ENCODE measurements around the gene ZFAND3. TPM values are rescaled to one million over a fixed set of nuclear protein-coding genes. Genes with fewer than 3 reads are reported as not detected.

Gene ZFAND3
- polyA plus RNA-seq, 2 of the 4 experiments (the other 2 are of a cell fraction), result 12.0 to 50.0 TPM

- Histone ChIP-seq H3K4me1 (no peaks in the 10 kb centered on the region), H3K4me2 (no peak overlapping the region), H3K9me3 (no peaks in the 10 kb centered on the region), H3K27ac (no peak overlapping the region), H3K4me3 (no peak overlapping the region)
- 100% methylated on average over 2 of the region's 2 CpGs for WGBS (ENCODE audit: missing lambda C conversion rate)
- ChIA-PET POLR2A (no interaction called here), CTCF (interaction anchor here (1.1 to 1.4 kb wide), 2 partner anchors 10 to 12 kb away, joined by 3 read pairs; no protein-coding TSS in a partner anchor)
- TF ChIP-seq FOSL2 (IDR thresholded peaks at IDR 0.05) (no peak), FOSL2 (CRISPR knock-in tag; IDR thresholded peaks at IDR 0.05) (no peak), SMC3 (IDR thresholded peaks at IDR 0.05) (no peak), RARB (CRISPR knock-in tag; IDR thresholded peaks at IDR 0.05) (no peak)
- no peak for FAIRE-seq
- no peak for DNase-seq (ENCODE audit: low read depth in 1 of 2, low spot score in 1 of 2)
- no peak for ATAC-seq
These were observed 295.6 kb downstream of the ZFAND3 start for GRCh38 chr6:38114976-38115625.

GRCh38 chr6:38115626-38116008 lies 296.1 kb downstream of the ZFAND3 start:
- no peak for FAIRE-seq
- no peak for ATAC-seq
- TF ChIP-seq ZC3H11A (IDR thresholded peaks at IDR 0.05) (no peak), JUNB (IDR thresholded peaks at IDR 0.05) (no peak), NFE2L2 (conservative IDR thresholded peaks at IDR 0.05; ENCODE audit: low read length) (no peak), BCL3 (IDR thresholded peaks at IDR 0.05) (no peak), ZNF302 (CRISPR knock-in tag; IDR thresholded peaks at IDR 0.05) (no peak), ESRRA (IDR thresholded peaks at IDR 0.05; ENCODE audit: borderline replicate concordance, low read length) (no peak), RNF2 (IDR thresholded peaks at IDR 0.05; ENCODE audit: borderline replicate concordance, low read depth) (no peak), MAFK (IDR thresholded peaks at IDR 0.05; ENCODE audit: partially characterized antibody) (no peak), POLR2A (IDR thresholded peaks at IDR 0.05; ENCODE audit: low read length) (no peak), MAZ (IDR thresholded peaks at IDR 0.05; ENCODE audit: borderline replicate concordance, low read depth, low read length) (no peak)
- DNase-seq (ENCODE audit: low read depth in 1 of 2, low spot score in 1 of 2), result no peak
- ChIA-PET POLR2A (no interaction called here), CTCF (interaction anchor here (0.6 to 1.4 kb wide), 3 partner anchors 10 to 299 kb away, joined by 3 read pairs; no protein-coding TSS in a partner anchor)
- H3K4me2 ChIP-seq, result no peak overlapping the region
- no peaks in the 10 kb centered on the region for H3K9me3 ChIP-seq
- no peak overlapping the region for H3K27ac ChIP-seq
- 78% methylated on average over 3 of the region's 3 CpGs for WGBS (ENCODE audit: missing lambda C conversion rate)
- no peaks in the 10 kb centered on the region for H3K4me1 ChIP-seq
- H3K4me3 ChIP-seq, result no peak overlapping the region

GRCh38 chr6:38116248-38116647 lies 296.7 kb downstream of the ZFAND3 start:
- WGBS (ENCODE audit: missing lambda C conversion rate), result 93% methylated on average over 6 of the region's 6 CpGs
- ChIA-PET POLR2A (no interaction called here), CTCF (interaction anchor here (0.6 to 1.4 kb wide), 3 partner anchors 9 to 299 kb away, joined by 3 read pairs; no protein-coding TSS in a partner anchor)
- no peak for TF ChIP-seq CBX8 (IDR thresholded peaks at IDR 0.05)
- Histone ChIP-seq H3K4me3 (no peak overlapping the region), H3K9me3 (no peaks in the 10 kb centered on the region), H3K4me2 (no peak overlapping the region), H3K27ac (no peak overlapping the region), H3K4me1 (no peaks in the 10 kb centered on the region)
- ATAC-seq (no peak), DNase-seq (ENCODE audit: low read depth in 1 of 2, low spot score in 1 of 2) (no peak), FAIRE-seq (no peak)

GRCh38 chr6:38117281-38117680 lies 297.8 kb downstream of the ZFAND3 start:
- ATAC-seq (no peak), DNase-seq (ENCODE audit: low read depth in 1 of 2, low spot score in 1 of 2) (no peak), FAIRE-seq (no peak)
- no peak overlapping the region for H3K27ac ChIP-seq
- H3K4me2 ChIP-seq, result no peak overlapping the region
- H3K4me1 ChIP-seq, result no peaks in the 10 kb centered on the region
- H3K4me3 ChIP-seq, result no peak overlapping the region
- WGBS (ENCODE audit: missing lambda C conversion rate), result 88% methylated on average over 1 of the region's 1 CpG
- POLR2A ChIA-PET, result no interaction called here
- CTCF ChIA-PET, result interaction anchor here (0.6 kb wide), 2 partner anchors 80 to 588 kb away, joined by 4 read pairs; no protein-coding TSS in a partner anchor
- no peaks in the 10 kb centered on the region for H3K9me3 ChIP-seq
- TF ChIP-seq ZC3H11A (IDR thresholded peaks at IDR 0.05), result no peak
- no peak for TF ChIP-seq KDM5A (IDR thresholded peaks at IDR 0.05)
- no peak for TF ChIP-seq ATOH8 (CRISPR knock-in tag; IDR thresholded peaks at IDR 0.05; ENCODE audit: low read depth)
- TF ChIP-seq HEYL (CRISPR knock-in tag; IDR thresholded peaks at IDR 0.05), result no peak
- no peak for TF ChIP-seq JUN (IDR thresholded peaks at IDR 0.05)
- TF ChIP-seq RFX5 (IDR thresholded peaks at IDR 0.05), result no peak
- TF ChIP-seq MYC (IDR thresholded peaks at IDR 0.05; ENCODE audit: borderline replicate concordance, low read length), result no peak
- no peak for TF ChIP-seq HOXB13 (CRISPR knock-in tag; IDR thresholded peaks at IDR 0.05; ENCODE audit: low read depth)
- no peak for TF ChIP-seq FOSL2 (IDR thresholded peaks at IDR 0.05)
- no peak for TF ChIP-seq FOSL2 (CRISPR knock-in tag; IDR thresholded peaks at IDR 0.05)
- TF ChIP-seq SMC3 (IDR thresholded peaks at IDR 0.05), result no peak
- no peak for TF ChIP-seq MAX (IDR thresholded peaks at IDR 0.05)
- no peak for TF ChIP-seq RCOR1 (IDR thresholded peaks at IDR 0.05; ENCODE audit: low read depth, low read length)
- no peak for TF ChIP-seq RAD21 (conservative IDR thresholded peaks at IDR 0.05 in 1 of 2, IDR thresholded peaks at IDR 0.05 in 1 of 2)
- TF ChIP-seq PHF8 (IDR thresholded peaks at IDR 0.05; ENCODE audit: borderline replicate concordance, low read depth), result no peak
- TF ChIP-seq PBX3 (IDR thresholded peaks at IDR 0.05), result no peak
- no peak for TF ChIP-seq E2F6 (IDR thresholded peaks at IDR 0.05; ENCODE audit: borderline replicate concordance, low read depth)
- TF ChIP-seq CHD4 (IDR thresholded peaks at IDR 0.05; ENCODE audit: borderline replicate concordance), result no peak

Measured in A549 (cell line).